GM12865 (cell line): ENCODE data around the gene IL17RD.
A peak's percentile ranks its signal among the peaks of the same experiment; 100 is the strongest.

Source experiments
- DNase-seq: peaks from one replicate; pipeline ENCODE4 v3.0.0; 2010; ENCODE audit warnings: low read depth
- H3K4me3 ChIP-seq: 2 replicates; pipeline ENCODE4 v1.5.1; 2011; ENCODE audit warnings: mild to moderate bottlenecking, low read depth, low read length, control low read depth
- TF ChIP-seq, protein P1 (sequence below): IDR thresholded peaks from 2 replicates; pipeline ENCODE4 v1.5.1; 2011; ENCODE audit warnings: low read length, control low read depth, low read depth, inconsistent platforms; ENCODE audit not compliant: insufficient read depth; ENCODE audit errors: missing control alignments

The IL17RD gene

DNA sequence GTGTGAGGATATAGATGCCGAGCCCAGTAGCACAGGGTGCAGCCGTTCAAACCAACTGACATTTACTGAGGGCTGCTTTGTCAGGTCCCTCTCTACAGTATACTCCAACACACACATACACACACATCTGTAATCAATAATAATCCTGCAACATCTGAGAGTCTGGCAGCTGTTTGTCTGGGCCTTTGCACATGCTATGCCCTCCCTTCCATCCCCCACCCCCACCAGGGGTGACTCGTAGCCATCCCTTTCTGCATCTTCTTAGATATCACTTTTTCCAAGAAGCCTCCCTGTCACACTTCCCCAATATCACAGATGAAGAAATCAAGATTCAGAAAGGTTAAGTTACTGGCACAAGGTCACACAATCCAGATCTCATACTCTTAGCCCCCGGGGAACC lies 91.0 kb downstream of the IL17RD start:
- DNase-seq = no peak
- TF ChIP-seq, protein P1, sequence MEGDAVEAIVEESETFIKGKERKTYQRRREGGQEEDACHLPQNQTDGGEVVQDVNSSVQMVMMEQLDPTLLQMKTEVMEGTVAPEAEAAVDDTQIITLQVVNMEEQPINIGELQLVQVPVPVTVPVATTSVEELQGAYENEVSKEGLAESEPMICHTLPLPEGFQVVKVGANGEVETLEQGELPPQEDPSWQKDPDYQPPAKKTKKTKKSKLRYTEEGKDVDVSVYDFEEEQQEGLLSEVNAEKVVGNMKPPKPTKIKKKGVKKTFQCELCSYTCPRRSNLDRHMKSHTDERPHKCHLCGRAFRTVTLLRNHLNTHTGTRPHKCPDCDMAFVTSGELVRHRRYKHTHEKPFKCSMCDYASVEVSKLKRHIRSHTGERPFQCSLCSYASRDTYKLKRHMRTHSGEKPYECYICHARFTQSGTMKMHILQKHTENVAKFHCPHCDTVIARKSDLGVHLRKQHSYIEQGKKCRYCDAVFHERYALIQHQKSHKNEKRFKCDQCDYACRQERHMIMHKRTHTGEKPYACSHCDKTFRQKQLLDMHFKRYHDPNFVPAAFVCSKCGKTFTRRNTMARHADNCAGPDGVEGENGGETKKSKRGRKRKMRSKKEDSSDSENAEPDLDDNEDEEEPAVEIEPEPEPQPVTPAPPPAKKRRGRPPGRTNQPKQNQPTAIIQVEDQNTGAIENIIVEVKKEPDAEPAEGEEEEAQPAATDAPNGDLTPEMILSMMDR = no peak
- no peak overlapping the region for H3K4me3 ChIP-seq

DNA sequence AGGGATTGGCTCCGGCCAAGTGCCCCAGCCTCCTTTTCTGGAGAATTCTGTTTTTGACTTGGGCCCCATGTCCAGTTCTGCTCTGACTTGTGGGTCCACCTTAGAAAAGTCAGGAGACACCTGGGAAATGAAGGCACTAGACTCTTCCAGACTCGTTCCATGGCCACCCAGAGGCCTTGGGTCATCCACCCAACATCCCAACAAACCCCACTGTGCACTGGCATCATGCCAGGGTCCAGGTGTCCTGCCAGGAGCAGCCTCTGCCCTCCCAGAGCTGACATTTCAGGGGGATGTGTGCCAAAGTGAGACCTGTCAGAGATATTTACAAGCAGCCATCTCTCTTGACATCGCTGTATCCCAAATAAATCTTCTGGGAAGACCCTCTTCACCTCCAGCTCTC lies 91.5 kb downstream of the IL17RD start:
- no peak overlapping the region for H3K4me3 ChIP-seq
- TF ChIP-seq, protein P1 = no peak
- DNase-seq = no peak

DNA sequence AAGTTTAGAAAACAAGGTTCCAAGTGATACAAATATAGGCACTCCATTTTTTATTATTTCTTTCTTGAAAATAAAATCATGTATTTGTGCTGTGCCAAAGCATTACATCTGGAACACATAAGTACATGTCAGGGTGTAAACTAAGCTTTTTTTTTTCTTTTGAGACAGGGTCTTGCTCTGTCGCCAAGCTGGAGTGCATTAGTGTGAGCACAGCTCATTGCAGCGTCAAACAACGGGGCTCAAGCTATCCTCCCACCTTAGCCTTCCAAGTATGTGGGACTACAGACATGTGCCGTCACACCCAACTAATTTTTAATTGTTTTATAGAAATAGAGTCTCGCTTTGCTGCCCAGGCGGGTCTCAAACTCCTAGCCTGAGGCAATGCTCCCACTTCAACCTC lies 95.7 kb downstream of the IL17RD start:
- DNase-seq = no peak
- TF ChIP-seq, protein P1 = no peak
- H3K4me3 ChIP-seq = no peak overlapping the region

DNA sequence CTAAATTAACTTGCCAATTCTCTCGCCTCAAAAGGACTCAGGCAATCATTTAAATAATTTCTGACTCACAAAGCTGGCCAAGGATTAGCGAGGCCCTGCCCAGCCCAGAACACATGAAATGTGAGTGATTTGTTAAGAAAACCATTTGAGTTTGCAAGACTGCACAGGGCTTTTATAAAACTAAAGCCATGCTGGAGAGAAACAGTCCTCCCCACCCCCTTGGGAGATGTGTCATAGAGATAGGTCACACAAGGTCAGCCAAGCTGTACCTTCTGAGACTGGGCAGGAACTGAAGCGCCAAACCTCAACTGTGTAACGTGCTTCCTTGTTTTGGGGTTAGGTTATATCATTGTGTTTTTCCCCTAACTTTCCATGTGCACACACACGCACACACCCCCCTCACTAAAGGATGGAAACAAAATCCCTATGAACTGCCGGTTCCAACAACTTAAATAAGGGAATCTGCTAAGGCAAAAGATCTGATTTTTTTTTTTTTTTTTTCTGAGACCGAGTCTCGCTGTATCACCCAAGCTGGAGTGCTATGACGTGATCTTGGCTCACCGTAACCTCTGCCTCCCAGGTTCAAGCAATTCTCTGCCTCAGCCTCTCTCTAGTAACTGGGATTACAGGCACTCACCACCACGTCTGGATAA lies 96.6 kb downstream of the IL17RD start:
- TF ChIP-seq, protein P1 = no peak
- no peak overlapping the region for H3K4me3 ChIP-seq
- DNase-seq = peak; percentile 93

DNA sequence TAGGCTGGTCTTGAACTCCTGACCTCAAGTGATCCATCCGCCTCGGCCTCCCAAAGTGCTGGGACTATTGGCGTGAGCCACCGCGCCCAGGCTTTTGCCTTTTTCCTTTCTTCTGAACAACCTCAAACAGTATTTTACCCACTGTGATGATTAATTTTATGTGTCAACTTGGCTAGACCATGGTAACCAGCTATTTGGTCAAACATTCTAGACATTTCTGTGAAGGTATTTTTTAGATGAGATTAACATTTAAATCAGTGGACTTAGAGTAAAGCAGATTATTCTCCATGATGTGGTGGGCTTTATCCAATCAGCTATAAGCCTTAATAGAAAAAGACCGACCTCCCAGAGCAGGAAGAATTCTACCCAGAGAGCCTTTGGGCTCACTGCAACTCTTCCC lies 98.7 kb downstream of the IL17RD start:
- TF ChIP-seq, protein P1 = no peak
- H3K4me3 ChIP-seq = no peak overlapping the region
- no peak for DNase-seq

DNA sequence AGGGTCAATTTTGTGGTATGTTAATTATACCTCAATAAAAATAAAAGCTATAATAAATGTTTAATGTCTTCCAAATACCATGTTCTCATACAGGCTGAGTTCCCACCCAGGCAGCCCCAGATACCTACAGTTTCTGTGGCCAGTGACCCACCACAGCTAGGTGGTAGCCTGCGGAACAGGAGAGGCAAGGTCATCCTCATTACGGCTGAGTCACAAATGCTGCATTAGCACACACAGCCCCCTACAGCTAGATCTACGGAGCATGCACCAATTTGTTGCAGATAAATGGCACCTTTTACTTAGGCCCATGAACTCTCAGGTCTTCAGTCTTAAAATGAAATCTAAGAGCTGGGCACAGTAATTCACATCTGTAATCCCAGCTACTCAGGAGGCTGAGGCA lies 99.6 kb downstream of the IL17RD start:
- H3K4me3 ChIP-seq = no peak overlapping the region
- no peak for DNase-seq
- TF ChIP-seq, protein P1 = no peak

DNA sequence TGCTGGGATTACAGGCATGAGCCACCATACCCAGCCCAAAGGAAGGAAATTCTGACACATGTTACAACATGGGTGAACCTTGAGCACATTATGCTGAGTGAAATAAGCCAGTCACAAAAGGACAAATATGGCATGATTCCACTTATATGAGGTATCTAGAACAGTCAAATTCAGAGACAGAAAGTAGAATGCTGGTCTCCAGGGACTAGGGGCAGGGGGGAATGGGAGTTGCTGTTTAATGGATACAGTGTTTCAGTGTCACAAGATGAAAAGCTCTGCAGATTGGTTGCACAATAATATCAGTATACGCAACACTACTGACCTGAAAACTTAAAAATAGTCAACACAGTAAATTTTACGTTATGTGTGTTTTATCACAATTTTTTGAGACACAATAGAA lies 100.6 kb downstream of the IL17RD start:
- TF ChIP-seq, protein P1 = no peak
- no peak overlapping the region for H3K4me3 ChIP-seq
- no peak for DNase-seq
